ENCODE results near the gene FOXC2. TPM values are rescaled to one million over a fixed set of nuclear protein-coding genes. Genes with fewer than 3 reads are reported as not detected.

FOXC2 gene
- total and polyA plus RNA-seq, 2 experiments from 2014 or later, result 2.4 to 3.7 TPM

- no peaks in the 10 kb centered on the region for H3K9me3 ChIP-seq (ENCODE audit: low read depth)
- H3K4me3 ChIP-seq, result peak overlapping the region; percentile 39
- no peak overlapping the region for H3K27ac ChIP-seq
- H3K36me3 ChIP-seq, result no peaks in the 10 kb centered on the region
- TF ChIP-seq CTCF (IDR thresholded peaks at IDR 0.05; ENCODE audit: low read depth, low read length), result no peak
- peaks cover 18% of the 10 kb centered on the region for H3K4me1 ChIP-seq (ENCODE audit: low read depth)
- peaks cover 62% of the 10 kb centered on the region for H3K27me3 ChIP-seq
- DNase-seq (ENCODE audit: low read depth in 1 of 2, low spot score in 1 of 2), result no peak
Observed at GRCh38 chr16:86576591-86577313, 10.1 kb downstream of the FOXC2 start.

- H3K27ac ChIP-seq, result no peak overlapping the region
Observed at GRCh38 chr16:86577314-86577971, 10.8 kb downstream of the FOXC2 start.

GRCh38 chr16:86578061-86578599, 11.5 kb downstream of the FOXC2 start, which contains the start of gene FOXL1:
Gene FOXL1 (plus strand): TSS chr16:86578549. CDS start chr16:86578724, 175 bp downstream.
- no peaks in the 10 kb centered on the region for H3K9me3 ChIP-seq (ENCODE audit: low read depth)
- H3K27ac ChIP-seq, result no peak within 1 kb of the TSS
- H3K36me3 ChIP-seq, result no peaks in the 10 kb centered on the region
- DNase-seq (ENCODE audit: low read depth in 1 of 2, low spot score in 1 of 2), result no peak
- H3K4me1 ChIP-seq (ENCODE audit: low read depth), result peaks cover 14% of the 10 kb centered on the region
- peaks cover 66% of the 10 kb centered on the region for H3K27me3 ChIP-seq
- no peak for TF ChIP-seq CTCF (IDR thresholded peaks at IDR 0.05; ENCODE audit: low read depth, low read length)
- H3K4me3 ChIP-seq, result peak within 1 kb of the TSS; percentile 32

More at GRCh38 chr16:86577314-86577971, 10.8 kb downstream of the FOXC2 start:
- DNase-seq (ENCODE audit: low read depth in 1 of 2, low spot score in 1 of 2), result no peak
- peaks cover 18% of the 10 kb centered on the region for H3K4me1 ChIP-seq (ENCODE audit: low read depth)
- no peaks in the 10 kb centered on the region for H3K36me3 ChIP-seq
- TF ChIP-seq CTCF (IDR thresholded peaks at IDR 0.05; ENCODE audit: low read depth, low read length), result no peak
- H3K27me3 ChIP-seq, result peaks cover 62% of the 10 kb centered on the region
- no peaks in the 10 kb centered on the region for H3K9me3 ChIP-seq (ENCODE audit: low read depth)
- H3K4me3 ChIP-seq, result no peak overlapping the region

GRCh38 chr16:86578611-86579267, 12.1 kb downstream of the FOXC2 start:
- DNase-seq (ENCODE audit: low read depth in 1 of 2, low spot score in 1 of 2), result peak in 1 of 2 donors; percentile 59
- Histone ChIP-seq H3K36me3 (no peaks in the 10 kb centered on the region), H3K27me3 (peaks cover 66% of the 10 kb centered on the region), H3K9me3 (ENCODE audit: low read depth) (no peaks in the 10 kb centered on the region), H3K4me1 (ENCODE audit: low read depth) (peaks cover 10% of the 10 kb centered on the region), H3K4me3 (peak overlapping the region; percentile 32), H3K27ac (no peak overlapping the region)
- no peak for TF ChIP-seq CTCF (IDR thresholded peaks at IDR 0.05; ENCODE audit: low read depth, low read length)

- no peak for TF ChIP-seq CTCF (IDR thresholded peaks at IDR 0.05; ENCODE audit: low read depth, low read length)
- H3K9me3 ChIP-seq (ENCODE audit: low read depth), result no peaks in the 10 kb centered on the region
- H3K27me3 ChIP-seq, result peaks cover 66% of the 10 kb centered on the region
- peaks cover 3% of the 10 kb centered on the region for H3K4me1 ChIP-seq (ENCODE audit: low read depth)
- no peak overlapping the region for H3K27ac ChIP-seq
- DNase-seq (ENCODE audit: low read depth in 1 of 2, low spot score in 1 of 2), result peak in 1 of 2 donors; percentile 33
- no peaks in the 10 kb centered on the region for H3K36me3 ChIP-seq
- peak overlapping the region; percentile 32 for H3K4me3 ChIP-seq
Observed at GRCh38 chr16:86579268-86580062, 12.8 kb downstream of the FOXC2 start.

All from cardiac muscle cell (in vitro differentiated cells and primary cell).